CD4-positive, alpha-beta T cell (primary cell): ENCODE measurements around the gene GPBP1. TPM values are rescaled to one million over a fixed set of nuclear protein-coding genes. Genes with fewer than 3 reads are reported as not detected.
"Not testable (repeated sequence)": the region's sequence is repeated elsewhere in the genome, so short reads cannot be mapped to it uniquely, and the experiment has no call there.

ENCODE experiments used
- ATAC-seq: fragments of 200-7000 bp; cut with Tn5 transposase; one replicate; pipeline ENCODE4 v1.10.0; 2022; ENCODE audit warnings: mild to moderate bottlenecking; ENCODE audit not compliant: poor library complexity
- CTCF ChIA-PET: fragments of 350-600 bp; sonication (Branson Sonifier 250); formaldehyde crosslinking; loops from one replicate; lab custom pipeline; 2021; ENCODE audit warnings: antibody characterized with exemption, inconsistent platforms; lab: Charles Lee
- POLR2A ChIA-PET: fragments of 350-600 bp; sonication (Branson Sonifier 250); formaldehyde crosslinking; loops from one replicate; lab custom pipeline; 2021; ENCODE audit warnings: antibody characterized with exemption, inconsistent platforms; lab: Charles Lee
- DNase-seq, 14 experiments: peaks; one replicate each; pipeline ENCODE4 v3.0.0-alpha.2; 2013 to 2020; ENCODE audit warnings: mixed read lengths in 2 of 14
- H3K27ac ChIP-seq, 2 donors: one replicate each; pipeline versions ENCODE4 v1.5.1 to v1.7.0; 2013; ENCODE audit warnings: low read length in 2 of 2, low read depth in 1 of 2, mild to moderate bottlenecking in 1 of 2
- H3K27me3 ChIP-seq, 2 experiments: 1 replicate in 1 of 2; 2 replicates in 1 of 2; pipeline versions ENCODE4 v1.6.1 to v1.7.0; 2013; ENCODE audit warnings: low read length in 2 of 2, control low read depth in 1 of 2, mild to moderate bottlenecking in 1 of 2, moderate library complexity in 1 of 2; ENCODE audit not compliant: insufficient read depth in 2 of 2, control insufficient read depth in 1 of 2
- H3K36me3 ChIP-seq: one replicate; pipeline ENCODE4 v1.6.1; 2013; ENCODE audit warnings: low read length, control low read depth; ENCODE audit not compliant: insufficient read depth
- H3K4me1 ChIP-seq: one replicate; pipeline ENCODE4 v1.6.1; 2013; ENCODE audit warnings: low read length, control low read depth; ENCODE audit not compliant: insufficient read depth
- H3K4me3 ChIP-seq: one replicate; pipeline ENCODE4 v1.5.1; 2013; ENCODE audit warnings: mild to moderate bottlenecking, low read length, moderate library complexity
- H3K9me3 ChIP-seq, 2 experiments: 1 replicate in 1 of 2; 2 replicates in 1 of 2; pipeline versions ENCODE4 v1.6.1 to v1.7.0; 2013; ENCODE audit warnings: low read length in 2 of 2, mild to moderate bottlenecking in 2 of 2, control low read depth in 1 of 2, moderate library complexity in 1 of 2; ENCODE audit not compliant: control insufficient read depth in 1 of 2, insufficient read depth in 1 of 2
- H3K27ac Mint-ChIP-seq: one replicate; pipeline ENCODE4 v1.8.0; 2020; ENCODE audit warnings: mixed read lengths
- H3K27me3 Mint-ChIP-seq: one replicate; pipeline ENCODE4 v1.8.0; 2021; ENCODE audit warnings: mixed read lengths
- H3K36me3 Mint-ChIP-seq: one replicate; pipeline ENCODE4 v1.8.0; 2021; ENCODE audit warnings: low read depth, mixed read lengths
- H3K4me1 Mint-ChIP-seq: one replicate; pipeline ENCODE4 v1.8.0; 2021; ENCODE audit warnings: low read depth, mixed read lengths
- H3K4me3 Mint-ChIP-seq: one replicate; pipeline ENCODE4 v1.8.0; 2020; ENCODE audit warnings: mild to moderate bottlenecking, mixed read lengths
- H3K9me3 Mint-ChIP-seq: one replicate; pipeline ENCODE4 v1.8.0; 2020; ENCODE audit warnings: mixed read lengths
- CTCF ChIP-seq: fragments of 200-600 bp; IDR thresholded peaks from one replicate; pipeline ENCODE4 v1.8.0; 2022; ENCODE audit warnings: antibody characterized with exemption, mild to moderate bottlenecking
- intact Hi-C, 2 experiments: fragments of 100-400 bp; cut with DNase I in 1 of 2; cut with micrococcal nuclease in 1 of 2; formaldehyde crosslinking; loops; one replicate each; pipeline versions ENCODE4 v1.15.1 to v1.9.0; 2023 to 2025; cut with DNase I, micrococcal nuclease
- total RNA-seq, 174 experiments: library from RNA in 2 of 174; stranded (reverse) in 2 of 174; gene quantifications; one replicate each; pipeline ENCODE4 v1.2.3 and lab custom pipeline; 2021 to 2026

GPBP1 gene
- total RNA-seq, 2 experiments from 2014 or later, result 136 to 137 TPM

GRCh38 chr5:57175551-57176309 is 1.9 kb downstream of the GPBP1 start:
- CTCF ChIA-PET, result interaction anchor here (1.4 kb wide), 1 partner anchor 38 kb away, joined by 6 read pairs; no protein-coding TSS in a partner anchor
- peaks cover 36% of the 10 kb centered on the region for H3K4me1 ChIP-seq
- POLR2A ChIA-PET, result interaction anchor here (0.6 to 1.6 kb wide), 9 partner anchors 12 to 1948 kb away, joined by 3 to 6 read pairs (median 3); partner anchors contain the start of gene SETD9
- no peaks in the 10 kb centered on the region for H3K9me3 ChIP-seq
- ATAC-seq, result no peak
- H3K4me3 Mint-ChIP-seq, result peak overlapping the region; percentile 98
- DNase-seq, result peak in 7 of 14 experiments; percentile 13 to 66 (median 37)
- peaks cover 78% of the 10 kb centered on the region for H3K36me3 Mint-ChIP-seq
- H3K4me3 ChIP-seq, result peak overlapping the region; percentile 91
- intact Hi-C loops, result loop anchor here (1.0 to 10.0 kb wide), 6 partner anchors 13 to 1641 kb away; partner anchors contain the start of genes IL6ST (in 2 of the 2), PLPP1 (in 1 of the 2) and SETD9 (in 1 of the 2)
- H3K27me3 Mint-ChIP-seq, result no peaks in the 10 kb centered on the region
- TF ChIP-seq CTCF, result no peak
- peak overlapping the region; percentile 100 for H3K27ac ChIP-seq
- H3K27me3 ChIP-seq, result no peaks in the 10 kb centered on the region
- H3K9me3 Mint-ChIP-seq, result no peaks in the 10 kb centered on the region
- H3K27ac Mint-ChIP-seq, result peak overlapping the region; percentile 96
- peaks cover 64% of the 10 kb centered on the region for H3K4me1 Mint-ChIP-seq
- peaks cover 10% of the 10 kb centered on the region for H3K36me3 ChIP-seq

- Histone ChIP-seq H3K4me3 (peak overlapping the region; percentile 91), H3K27ac (peak overlapping the region; percentile 36 to 100), H3K4me1 (peaks cover 43% of the 10 kb centered on the region), H3K9me3 (no peaks in the 10 kb centered on the region), H3K36me3 (peaks cover 10% of the 10 kb centered on the region), H3K27me3 (no peaks in the 10 kb centered on the region)
- DNase-seq (peak in 3 of 14 experiments; percentile 42 to 62 (median 42)), ATAC-seq (no peak)
- peaks cover 85% of the 10 kb centered on the region for H3K36me3 Mint-ChIP-seq
- H3K27me3 Mint-ChIP-seq, result no peaks in the 10 kb centered on the region
- POLR2A ChIA-PET, result interaction anchor here (0.6 to 1.6 kb wide), 9 partner anchors 11 to 1947 kb away, joined by 3 to 6 read pairs (median 3); no protein-coding TSS in a partner anchor
- peak overlapping the region; percentile 98 for H3K4me3 Mint-ChIP-seq
- H3K9me3 Mint-ChIP-seq, result no peaks in the 10 kb centered on the region
- intact Hi-C loops, result loop anchor here (2.0 to 10.0 kb wide), 3 partner anchors 42 to 1642 kb away; partner anchors contain the start of genes IL6ST (in 2 of the 2) and PLPP1 (in 1 of the 2)
- peaks cover 70% of the 10 kb centered on the region for H3K4me1 Mint-ChIP-seq
- peak overlapping the region; percentile 96 for H3K27ac Mint-ChIP-seq
- CTCF ChIA-PET, result interaction anchor here (1.4 kb wide), 1 partner anchor 38 kb away, joined by 6 read pairs; no protein-coding TSS in a partner anchor
- no peak for TF ChIP-seq CTCF
These were observed 2.5 kb downstream of the GPBP1 start for GRCh38 chr5:57176350-57176857.

GRCh38 chr5:57177479-57178156 is 3.8 kb downstream of the GPBP1 start:
- no peak for ATAC-seq
- Histone ChIP-seq H3K4me1 (peaks cover 43% of the 10 kb centered on the region), H3K9me3 (no peaks in the 10 kb centered on the region), H3K27ac (peak overlapping the region in 1 of 2 donors; percentile 100), H3K27me3 (no peaks in the 10 kb centered on the region), H3K4me3 (peak overlapping the region; percentile 91), H3K36me3 (peaks cover 11% of the 10 kb centered on the region)
- intact Hi-C loops, result loop anchor here (2.0 to 10.0 kb wide), 4 partner anchors 17 to 1643 kb away; partner anchors contain the start of genes IL6ST (in 2 of the 2) and PLPP1 (in 1 of the 2)
- H3K36me3 Mint-ChIP-seq, result peaks cover 85% of the 10 kb centered on the region
- no peak for TF ChIP-seq CTCF
- CTCF ChIA-PET, result no interaction called here
- peaks cover 69% of the 10 kb centered on the region for H3K4me1 Mint-ChIP-seq
- no peak for DNase-seq
- no peaks in the 10 kb centered on the region for H3K27me3 Mint-ChIP-seq
- peak overlapping the region; percentile 98 for H3K4me3 Mint-ChIP-seq
- peak overlapping the region; percentile 96 for H3K27ac Mint-ChIP-seq
- H3K9me3 Mint-ChIP-seq, result no peaks in the 10 kb centered on the region
- POLR2A ChIA-PET, result interaction anchor here (0.8 to 1.1 kb wide), 2 partner anchors 10 to 13 kb away, joined by 3 to 4 read pairs; no protein-coding TSS in a partner anchor

- H3K27me3 ChIP-seq, CTCF ChIA-PET, H3K9me3 Mint-ChIP-seq, DNase-seq, ATAC-seq, H3K27me3 Mint-ChIP-seq, H3K27ac ChIP-seq, POLR2A ChIA-PET, H3K9me3 ChIP-seq: not testable (repeated sequence)
- Mint-ChIP-seq H3K4me1 (peaks cover 64% of the 10 kb centered on the region), H3K36me3 (peaks cover 79% of the 10 kb centered on the region), H3K4me3 (peak overlapping the region; percentile 98), H3K27ac (peak overlapping the region; percentile 96)
- peaks cover 13% of the 10 kb centered on the region for H3K36me3 ChIP-seq
- H3K4me3 ChIP-seq, result peak overlapping the region; percentile 91
- H3K4me1 ChIP-seq, result peaks cover 49% of the 10 kb centered on the region
- intact Hi-C loops, result loop anchor here (2.0 to 10.0 kb wide), 3 partner anchors 17 to 1643 kb away; partner anchors contain the start of genes IL6ST (in 2 of the 2) and PLPP1 (in 1 of the 2)
These were observed 4.4 kb downstream of the GPBP1 start for GRCh38 chr5:57178238-57178637.
